Measurements from ENCODE around the gene LSP1.

DNA sequence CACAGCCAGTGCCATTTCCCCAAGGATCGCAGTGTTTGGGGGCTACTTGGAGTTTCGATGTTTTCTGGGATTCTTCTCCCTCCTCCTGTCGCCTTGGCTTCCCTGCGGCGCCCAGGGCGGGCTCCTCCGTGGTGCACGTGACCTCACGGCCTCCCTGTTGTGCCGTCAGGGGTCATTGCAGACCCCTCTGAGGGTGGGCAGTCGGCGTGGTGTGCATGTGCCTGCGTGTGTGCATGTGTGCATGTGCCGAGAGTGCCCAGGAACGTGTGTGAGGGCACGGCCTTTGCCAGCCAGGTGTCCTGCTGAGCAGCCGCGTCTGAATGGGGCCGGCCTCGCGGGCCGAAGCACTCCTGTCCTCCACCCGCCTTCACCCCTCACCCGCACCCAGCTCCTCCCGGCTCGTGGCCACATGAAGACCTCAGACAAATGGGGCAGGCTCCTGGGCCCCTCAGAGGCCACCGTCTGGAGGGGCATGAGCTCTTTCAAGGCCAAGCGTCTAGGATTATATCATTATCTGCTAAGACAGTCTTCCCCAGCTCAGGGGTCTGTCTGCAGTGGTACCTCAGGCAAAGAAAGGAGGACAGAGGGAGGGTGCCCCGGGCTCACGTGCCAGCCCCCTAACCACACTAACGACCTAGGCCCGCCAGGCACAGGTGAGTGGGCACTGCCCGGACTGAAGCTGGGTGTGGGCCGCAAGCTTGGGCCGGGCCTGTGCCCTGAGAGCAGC is 84.9 kb downstream of the LSP1 start:
- TF ChIP-seq, protein P1, sequence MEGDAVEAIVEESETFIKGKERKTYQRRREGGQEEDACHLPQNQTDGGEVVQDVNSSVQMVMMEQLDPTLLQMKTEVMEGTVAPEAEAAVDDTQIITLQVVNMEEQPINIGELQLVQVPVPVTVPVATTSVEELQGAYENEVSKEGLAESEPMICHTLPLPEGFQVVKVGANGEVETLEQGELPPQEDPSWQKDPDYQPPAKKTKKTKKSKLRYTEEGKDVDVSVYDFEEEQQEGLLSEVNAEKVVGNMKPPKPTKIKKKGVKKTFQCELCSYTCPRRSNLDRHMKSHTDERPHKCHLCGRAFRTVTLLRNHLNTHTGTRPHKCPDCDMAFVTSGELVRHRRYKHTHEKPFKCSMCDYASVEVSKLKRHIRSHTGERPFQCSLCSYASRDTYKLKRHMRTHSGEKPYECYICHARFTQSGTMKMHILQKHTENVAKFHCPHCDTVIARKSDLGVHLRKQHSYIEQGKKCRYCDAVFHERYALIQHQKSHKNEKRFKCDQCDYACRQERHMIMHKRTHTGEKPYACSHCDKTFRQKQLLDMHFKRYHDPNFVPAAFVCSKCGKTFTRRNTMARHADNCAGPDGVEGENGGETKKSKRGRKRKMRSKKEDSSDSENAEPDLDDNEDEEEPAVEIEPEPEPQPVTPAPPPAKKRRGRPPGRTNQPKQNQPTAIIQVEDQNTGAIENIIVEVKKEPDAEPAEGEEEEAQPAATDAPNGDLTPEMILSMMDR (IDR thresholded peaks at IDR 0.05; ENCODE audit: low read length): no peak
- TF ChIP-seq EZH2 (optimal IDR thresholded peaks at IDR 0.05; ENCODE audit: low read depth, low read length) (no peak), EZH2phosphoT487 (IDR thresholded peaks at IDR 0.05; ENCODE audit: low read length) (no peak)

Measured in MM.1S (cell line).